Loucy (cell line): ENCODE data around the gene CRY2.

ENCODE experiments used
- H2AFZ ChIP-seq: fragments of 200-600 bp; sonication (generic); 2 replicates; pipeline ENCODE4 v1.6.0; 2016; ENCODE audit warnings: antibody characterized with exemption, mild to moderate bottlenecking, low read length, moderate library complexity
- H3F3A ChIP-seq: fragments of 200-600 bp; 2 replicates; pipeline ENCODE4 v1.6.0; 2016; ENCODE audit warnings: antibody characterized with exemption, low read depth, mild to moderate bottlenecking
- H3K27me3 ChIP-seq: fragments of 200-600 bp; sonication (generic); 2 replicates; pipeline ENCODE4 v1.6.1; 2014; ENCODE audit warnings: low read length, mild to moderate bottlenecking; ENCODE audit not compliant: insufficient read depth, poor library complexity, severe bottlenecking
- H3K36me3 ChIP-seq: fragments of 200-600 bp; sonication (generic); 2 replicates; pipeline ENCODE4 v1.6.1; 2016; ENCODE audit warnings: low read length; ENCODE audit not compliant: insufficient read depth
- H3K4me1 ChIP-seq: fragments of 200-600 bp; sonication (generic); 2 replicates; pipeline ENCODE4 v1.5.1; 2014; ENCODE audit warnings: low read length, mild to moderate bottlenecking; ENCODE audit not compliant: insufficient read depth, poor library complexity, severe bottlenecking
- H3K4me2 ChIP-seq: fragments of 200-600 bp; sonication (generic); 2 replicates; pipeline ENCODE4 v1.6.0; 2014; ENCODE audit warnings: antibody characterized with exemption, low read length, low read depth, mild to moderate bottlenecking; ENCODE audit not compliant: poor library complexity, severe bottlenecking
- H3K4me3 ChIP-seq: fragments of 200-600 bp; sonication (generic); 2 replicates; pipeline ENCODE4 v1.5.1; 2014; ENCODE audit warnings: low read length, mild to moderate bottlenecking, mixed read lengths; ENCODE audit not compliant: poor library complexity, severe bottlenecking
- H3K79me2 ChIP-seq: fragments of 200-600 bp; sonication (generic); 2 replicates; pipeline ENCODE4 v1.6.1; 2014; ENCODE audit warnings: low read length; ENCODE audit not compliant: insufficient read depth
- H3K9ac ChIP-seq: fragments of 200-600 bp; sonication (generic); 2 replicates; pipeline ENCODE4 v1.6.0; 2014; ENCODE audit warnings: mild to moderate bottlenecking, low read depth, low read length, moderate library complexity; ENCODE audit not compliant: poor library complexity, severe bottlenecking
- H3K9me2 ChIP-seq: fragments of 200-600 bp; sonication (generic); replicated peaks from 2 replicates; pipeline ENCODE4 v1.6.1; 2016; ENCODE audit warnings: low read depth, low read length, mixed read lengths
- H3K9me3 ChIP-seq: fragments of 200-600 bp; sonication (generic); 2 replicates; pipeline ENCODE4 v1.6.1; 2014; ENCODE audit warnings: mild to moderate bottlenecking, antibody characterized with exemption, low read length, low read depth; ENCODE audit not compliant: insufficient read depth
- H4K20me1 ChIP-seq: fragments of 200-600 bp; sonication (generic); 2 replicates; pipeline ENCODE4 v1.6.0; 2014; ENCODE audit warnings: antibody characterized with exemption, low read length, mild to moderate bottlenecking; ENCODE audit not compliant: insufficient read depth, poor library complexity, severe bottlenecking
- EZH2phosphoT487 ChIP-seq: fragments of 200-600 bp; IDR thresholded peaks from 2 replicates; pipeline ENCODE4 v1.6.1; 2018; ENCODE audit warnings: antibody characterized with exemption, mild to moderate bottlenecking, moderate library complexity, borderline replicate concordance
- TF ChIP-seq, protein P1 (sequence below): fragments of 200-600 bp; sonication (generic); conservative IDR thresholded peaks from 2 replicates; pipeline ENCODE4 v1.5.1; 2014; ENCODE audit warnings: mild to moderate bottlenecking, antibody characterized with exemption, low read length

Gene CRY2

GRCh38 chr11:45860764-45861510, 13.7 kb downstream of the CRY2 start:
- Histone ChIP-seq H2AFZ (no peak overlapping the region), H3F3A (no peaks in the 10 kb centered on the region), H3K4me1 (no peaks in the 10 kb centered on the region), H3K27me3 (no peaks in the 10 kb centered on the region), H3K9ac (no peak overlapping the region), H3K4me2 (no peak overlapping the region), H4K20me1 (no peaks in the 10 kb centered on the region), H3K36me3 (peaks cover 93% of the 10 kb centered on the region; the same call in 1 of the 2 replicates), H3K9me3 (no peaks in the 10 kb centered on the region), H3K9me2 (no peaks in the 10 kb centered on the region), H3K4me3 (no peak overlapping the region), H3K79me2 (peaks cover 2% of the 10 kb centered on the region; the same call in 1 of the 2 replicates)
- no peak for TF ChIP-seq EZH2phosphoT487
- TF ChIP-seq, protein P1, sequence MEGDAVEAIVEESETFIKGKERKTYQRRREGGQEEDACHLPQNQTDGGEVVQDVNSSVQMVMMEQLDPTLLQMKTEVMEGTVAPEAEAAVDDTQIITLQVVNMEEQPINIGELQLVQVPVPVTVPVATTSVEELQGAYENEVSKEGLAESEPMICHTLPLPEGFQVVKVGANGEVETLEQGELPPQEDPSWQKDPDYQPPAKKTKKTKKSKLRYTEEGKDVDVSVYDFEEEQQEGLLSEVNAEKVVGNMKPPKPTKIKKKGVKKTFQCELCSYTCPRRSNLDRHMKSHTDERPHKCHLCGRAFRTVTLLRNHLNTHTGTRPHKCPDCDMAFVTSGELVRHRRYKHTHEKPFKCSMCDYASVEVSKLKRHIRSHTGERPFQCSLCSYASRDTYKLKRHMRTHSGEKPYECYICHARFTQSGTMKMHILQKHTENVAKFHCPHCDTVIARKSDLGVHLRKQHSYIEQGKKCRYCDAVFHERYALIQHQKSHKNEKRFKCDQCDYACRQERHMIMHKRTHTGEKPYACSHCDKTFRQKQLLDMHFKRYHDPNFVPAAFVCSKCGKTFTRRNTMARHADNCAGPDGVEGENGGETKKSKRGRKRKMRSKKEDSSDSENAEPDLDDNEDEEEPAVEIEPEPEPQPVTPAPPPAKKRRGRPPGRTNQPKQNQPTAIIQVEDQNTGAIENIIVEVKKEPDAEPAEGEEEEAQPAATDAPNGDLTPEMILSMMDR = no peak

GRCh38 chr11:45864041-45864440, 16.8 kb downstream of the CRY2 start:
- H3K9me2 ChIP-seq = no peaks in the 10 kb centered on the region
- no peak overlapping the region for H3K9ac ChIP-seq
- H3K4me3 ChIP-seq = no peak overlapping the region
- no peak overlapping the region for H3K4me2 ChIP-seq
- H3K9me3 ChIP-seq = no peaks in the 10 kb centered on the region
- no peaks in the 10 kb centered on the region for H3K27me3 ChIP-seq
- H2AFZ ChIP-seq = no peak overlapping the region
- TF ChIP-seq EZH2phosphoT487 = no peak
- TF ChIP-seq, protein P1 = no peak
- no peaks in the 10 kb centered on the region for H3K4me1 ChIP-seq
- H3F3A ChIP-seq = no peaks in the 10 kb centered on the region
- no peaks in the 10 kb centered on the region for H3K79me2 ChIP-seq
- H4K20me1 ChIP-seq = no peaks in the 10 kb centered on the region
- peaks cover 85% of the 10 kb centered on the region; the same call in 1 of the 2 replicates for H3K36me3 ChIP-seq

DNA sequence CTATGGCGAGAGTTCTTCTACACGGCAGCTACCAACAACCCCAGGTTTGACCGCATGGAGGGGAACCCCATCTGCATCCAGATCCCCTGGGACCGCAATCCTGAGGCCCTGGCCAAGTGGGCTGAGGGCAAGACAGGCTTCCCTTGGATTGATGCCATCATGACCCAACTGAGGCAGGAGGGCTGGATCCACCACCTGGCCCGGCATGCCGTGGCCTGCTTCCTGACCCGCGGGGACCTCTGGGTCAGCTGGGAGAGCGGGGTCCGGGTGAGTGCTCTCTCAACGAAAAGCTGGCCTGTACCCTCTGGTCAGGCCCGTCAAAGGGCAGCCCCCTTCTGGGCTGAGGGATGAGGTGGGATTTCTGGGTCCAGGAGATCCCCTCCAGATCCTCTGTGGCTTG, 22.3 kb downstream of the CRY2 start:
- H3K9me3 ChIP-seq = no peaks in the 10 kb centered on the region
- no peak overlapping the region for H3K4me2 ChIP-seq
- H2AFZ ChIP-seq = no peak overlapping the region
- H3K9me2 ChIP-seq = no peaks in the 10 kb centered on the region
- H3K4me3 ChIP-seq = no peak overlapping the region
- peaks cover 72% of the 10 kb centered on the region; the same call in 1 of the 2 replicates for H3K36me3 ChIP-seq
- no peaks in the 10 kb centered on the region for H4K20me1 ChIP-seq
- no peak overlapping the region for H3K9ac ChIP-seq
- no peaks in the 10 kb centered on the region for H3F3A ChIP-seq
- H3K27me3 ChIP-seq = no peaks in the 10 kb centered on the region
- peaks cover 6% of the 10 kb centered on the region for H3K4me1 ChIP-seq
- TF ChIP-seq, protein P1 = no peak
- TF ChIP-seq EZH2phosphoT487 = no peak
- H3K79me2 ChIP-seq = no peaks in the 10 kb centered on the region
